OCI-LY1 (cell line): ENCODE results near the gene ZNHIT2.

Experiments
- H2AFZ ChIP-seq: fragments of 200-600 bp; sonication (generic), shearing (Covaris generic); 2 replicates; pipeline ENCODE4 v1.6.0; 2014; ENCODE audit warnings: antibody characterized with exemption, mild to moderate bottlenecking, low read length
- H3F3A ChIP-seq: fragments of 200-600 bp; sonication (generic), shearing (Covaris generic); 2 replicates; pipeline ENCODE4 v1.6.0; 2014; ENCODE audit warnings: mild to moderate bottlenecking, antibody characterized with exemption, low read length, moderate library complexity; ENCODE audit not compliant: insufficient read depth
- H3K27ac ChIP-seq: fragments of 200-600 bp; sonication (generic); 2 replicates; pipeline ENCODE4 v1.5.1; 2014; ENCODE audit warnings: low read length, mixed run types, mild to moderate bottlenecking, low read depth; ENCODE audit not compliant: poor library complexity, severe bottlenecking
- H3K27me3 ChIP-seq: fragments of 200-600 bp; sonication (generic); 2 replicates; pipeline ENCODE4 v1.6.0; 2014; ENCODE audit warnings: antibody characterized with exemption, mild to moderate bottlenecking, low read length, moderate library complexity; ENCODE audit not compliant: insufficient read depth
- H3K36me3 ChIP-seq: fragments of 200-600 bp; sonication (generic); 2 replicates; pipeline ENCODE4 v1.6.1; 2014; ENCODE audit warnings: mild to moderate bottlenecking, antibody characterized with exemption, low read length, moderate library complexity, mixed read lengths; ENCODE audit not compliant: insufficient read depth
- H3K4me1 ChIP-seq: fragments of 200-600 bp; sonication (generic); 2 replicates; pipeline ENCODE4 v1.5.1; 2014; ENCODE audit warnings: mild to moderate bottlenecking, low read length, moderate library complexity; ENCODE audit not compliant: insufficient read depth, severe bottlenecking
- H3K4me2 ChIP-seq: fragments of 200-600 bp; sonication (generic), shearing (Covaris generic); 2 replicates; pipeline ENCODE4 v1.6.1; 2014; ENCODE audit warnings: low read length
- H3K4me3 ChIP-seq: fragments of 200-600 bp; sonication (generic); 2 replicates; pipeline ENCODE4 v1.5.1; 2014; ENCODE audit warnings: low read length, low read depth, mild to moderate bottlenecking, mixed read lengths; ENCODE audit not compliant: poor library complexity, severe bottlenecking
- H3K79me2 ChIP-seq: fragments of 200-600 bp; shearing (Covaris generic); 2 replicates; pipeline ENCODE4 v1.6.1; 2016; ENCODE audit warnings: mixed run types, low read length, mixed read lengths; ENCODE audit not compliant: insufficient read depth
- H3K9ac ChIP-seq: fragments of 200-600 bp; sonication (generic), shearing (Covaris generic); 2 replicates; pipeline ENCODE4 v1.6.1; 2014; ENCODE audit warnings: mild to moderate bottlenecking, low read length, mixed read lengths
- H3K9me2 ChIP-seq: fragments of 200-600 bp; sonication (generic), shearing (Covaris generic); 2 replicates; pipeline ENCODE4 v1.6.1; 2014; ENCODE audit warnings: low read depth, mild to moderate bottlenecking, low read length, mixed read lengths
- H3K9me3 ChIP-seq: fragments of 200-600 bp; shearing (Covaris generic); 2 replicates; pipeline ENCODE4 v1.6.1; 2014; ENCODE audit warnings: low read length, mixed read lengths
- H4K20me1 ChIP-seq: fragments of 200-600 bp; sonication (generic), shearing (Covaris generic); 2 replicates; pipeline ENCODE4 v1.6.0; 2016; ENCODE audit warnings: mild to moderate bottlenecking, low read length; ENCODE audit not compliant: insufficient read depth
- CTCF ChIP-seq: fragments of 200-600 bp; sonication (generic), shearing (Covaris generic); IDR thresholded peaks from 2 replicates; pipeline ENCODE4 v1.5.1; 2017; ENCODE audit warnings: mild to moderate bottlenecking, antibody characterized with exemption, low read length, moderate library complexity, mixed read lengths
- EZH2 ChIP-seq: fragments of 200-600 bp; sonication (generic), shearing (Covaris generic); IDR thresholded peaks from 2 replicates; pipeline ENCODE4 v1.8.0; 2017; ENCODE audit warnings: borderline replicate concordance, mixed run types, mild to moderate bottlenecking, antibody characterized with exemption, low read length, moderate library complexity, mixed read lengths

The ZNHIT2 gene

GRCh38 chr11:65117206-65118096 lies at the start of gene ZNHIT2:
ZNHIT2 (minus strand) TSS chr11:65117701; CDS start chr11:65117653, 48 bp downstream.
- Histone ChIP-seq H3K79me2 (peaks cover 13% of the 10 kb centered on the region; the same call in 1 of the 2 replicates), H3K27ac (peak within 1 kb of the TSS; percentile 85), H3K9me2 (no peaks in the 10 kb centered on the region), H3K36me3 (peaks cover 70% of the 10 kb centered on the region), H3K4me2 (peak within 1 kb of the TSS; percentile 80), H3K27me3 (no peaks in the 10 kb centered on the region), H3F3A (0 out of 2 replicates have a peak, but pooled peaks cover 5% of the 10 kb centered on the region), H3K9ac (peak within 1 kb of the TSS; percentile 92), H2AFZ (no peak within 1 kb of the TSS), H3K4me3 (peak within 1 kb of the TSS; percentile 70), H4K20me1 (no peaks in the 10 kb centered on the region), H3K9me3 (no peaks in the 10 kb centered on the region), H3K4me1 (peaks cover 61% of the 10 kb centered on the region)
- TF ChIP-seq CTCF (peak; percentile 87), EZH2 (no peak)

- H3K4me2 ChIP-seq: no peak overlapping the region
- no peak for TF ChIP-seq EZH2
- no peak for TF ChIP-seq CTCF
Observed at GRCh38 chr11:65166893-65167292, 49.4 kb upstream of the ZNHIT2 start.

GRCh38 chr11:65165410-65166317 lies 48.2 kb upstream of the ZNHIT2 start:
- H3K4me2 ChIP-seq: no peak overlapping the region
- H3K9ac ChIP-seq: no peak overlapping the region
- no peaks in the 10 kb centered on the region for H3F3A ChIP-seq
- peaks cover 22% of the 10 kb centered on the region for H3K4me1 ChIP-seq
- H3K36me3 ChIP-seq: no peaks in the 10 kb centered on the region
- TF ChIP-seq CTCF: no peak
- TF ChIP-seq EZH2: no peak
- no peaks in the 10 kb centered on the region for H3K9me3 ChIP-seq
- no peaks in the 10 kb centered on the region for H3K27me3 ChIP-seq
- H4K20me1 ChIP-seq: no peaks in the 10 kb centered on the region
- H3K4me3 ChIP-seq: no peak overlapping the region
- no peaks in the 10 kb centered on the region for H3K79me2 ChIP-seq
- no peaks in the 10 kb centered on the region for H3K9me2 ChIP-seq
- H3K27ac ChIP-seq: no peak overlapping the region
- H2AFZ ChIP-seq: no peak overlapping the region

More at GRCh38 chr11:65166893-65167292, 49.4 kb upstream of the ZNHIT2 start:
- H3K27ac ChIP-seq: no peak overlapping the region
- H3K79me2 ChIP-seq: no peaks in the 10 kb centered on the region
- H3K9me3 ChIP-seq: no peaks in the 10 kb centered on the region
- H3K4me1 ChIP-seq: peaks cover 22% of the 10 kb centered on the region
- no peaks in the 10 kb centered on the region for H3K36me3 ChIP-seq
- no peak overlapping the region for H3K4me3 ChIP-seq
- no peaks in the 10 kb centered on the region for H3K27me3 ChIP-seq
- no peaks in the 10 kb centered on the region for H3F3A ChIP-seq
- H3K9ac ChIP-seq: no peak overlapping the region
- H2AFZ ChIP-seq: no peak overlapping the region
- no peaks in the 10 kb centered on the region for H4K20me1 ChIP-seq
- H3K9me2 ChIP-seq: no peaks in the 10 kb centered on the region
